Measurements from ENCODE around the gene GLRA2.

Gene GLRA2

DNA sequence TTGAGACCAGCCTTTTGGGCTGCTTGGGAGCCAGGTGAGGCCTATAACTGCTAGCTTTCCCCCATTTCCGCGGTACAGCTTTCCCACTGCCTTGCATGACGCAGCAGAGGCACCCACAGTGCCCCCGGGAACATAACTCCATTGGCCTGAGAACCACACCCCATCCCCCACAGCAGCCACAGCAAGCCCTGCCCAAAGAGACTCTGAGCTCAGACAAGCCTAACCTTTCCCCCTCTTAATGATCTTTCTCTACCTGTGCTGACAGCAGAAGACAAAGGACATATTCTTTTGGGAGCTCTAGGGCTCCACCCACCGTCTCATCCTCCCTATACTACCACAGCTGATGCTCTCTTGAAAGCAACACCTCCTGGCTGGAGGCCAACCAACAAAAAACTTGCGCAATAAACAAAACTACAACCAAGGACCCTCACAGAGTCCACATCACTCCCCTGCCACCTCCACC lies 228.7 kb downstream of the GLRA2 start:
- TF ChIP-seq EP300 (IDR thresholded peaks at IDR 0.05; ENCODE audit: borderline replicate concordance) (no peak), YY1 (IDR thresholded peaks at IDR 0.05; ENCODE audit: low read depth) (no peak), CREB1 (IDR thresholded peaks at IDR 0.05; ENCODE audit: low read depth) (no peak), RAD21 (IDR thresholded peaks at IDR 0.05; ENCODE audit: low read depth) (no peak), TCF12 (IDR thresholded peaks at IDR 0.05; ENCODE audit: low read depth) (no peak), EGR1 (IDR thresholded peaks at IDR 0.05) (no peak), FOXM1 (IDR thresholded peaks at IDR 0.05; ENCODE audit: borderline replicate concordance, low read depth) (no peak), CEBPB (IDR thresholded peaks at IDR 0.05) (no peak), TEAD4 (IDR thresholded peaks at IDR 0.05) (no peak), ZBTB7A (IDR thresholded peaks at IDR 0.05; ENCODE audit: low read depth) (no peak), TAF1 (IDR thresholded peaks at IDR 0.05; ENCODE audit: low read depth) (no peak)
- TF ChIP-seq, protein P1, sequence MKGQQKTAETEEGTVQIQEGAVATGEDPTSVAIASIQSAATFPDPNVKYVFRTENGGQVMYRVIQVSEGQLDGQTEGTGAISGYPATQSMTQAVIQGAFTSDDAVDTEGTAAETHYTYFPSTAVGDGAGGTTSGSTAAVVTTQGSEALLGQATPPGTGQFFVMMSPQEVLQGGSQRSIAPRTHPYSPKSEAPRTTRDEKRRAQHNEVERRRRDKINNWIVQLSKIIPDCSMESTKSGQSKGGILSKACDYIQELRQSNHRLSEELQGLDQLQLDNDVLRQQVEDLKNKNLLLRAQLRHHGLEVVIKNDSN (IDR thresholded peaks at IDR 0.05) = no peak
- TF ChIP-seq, protein P2, sequence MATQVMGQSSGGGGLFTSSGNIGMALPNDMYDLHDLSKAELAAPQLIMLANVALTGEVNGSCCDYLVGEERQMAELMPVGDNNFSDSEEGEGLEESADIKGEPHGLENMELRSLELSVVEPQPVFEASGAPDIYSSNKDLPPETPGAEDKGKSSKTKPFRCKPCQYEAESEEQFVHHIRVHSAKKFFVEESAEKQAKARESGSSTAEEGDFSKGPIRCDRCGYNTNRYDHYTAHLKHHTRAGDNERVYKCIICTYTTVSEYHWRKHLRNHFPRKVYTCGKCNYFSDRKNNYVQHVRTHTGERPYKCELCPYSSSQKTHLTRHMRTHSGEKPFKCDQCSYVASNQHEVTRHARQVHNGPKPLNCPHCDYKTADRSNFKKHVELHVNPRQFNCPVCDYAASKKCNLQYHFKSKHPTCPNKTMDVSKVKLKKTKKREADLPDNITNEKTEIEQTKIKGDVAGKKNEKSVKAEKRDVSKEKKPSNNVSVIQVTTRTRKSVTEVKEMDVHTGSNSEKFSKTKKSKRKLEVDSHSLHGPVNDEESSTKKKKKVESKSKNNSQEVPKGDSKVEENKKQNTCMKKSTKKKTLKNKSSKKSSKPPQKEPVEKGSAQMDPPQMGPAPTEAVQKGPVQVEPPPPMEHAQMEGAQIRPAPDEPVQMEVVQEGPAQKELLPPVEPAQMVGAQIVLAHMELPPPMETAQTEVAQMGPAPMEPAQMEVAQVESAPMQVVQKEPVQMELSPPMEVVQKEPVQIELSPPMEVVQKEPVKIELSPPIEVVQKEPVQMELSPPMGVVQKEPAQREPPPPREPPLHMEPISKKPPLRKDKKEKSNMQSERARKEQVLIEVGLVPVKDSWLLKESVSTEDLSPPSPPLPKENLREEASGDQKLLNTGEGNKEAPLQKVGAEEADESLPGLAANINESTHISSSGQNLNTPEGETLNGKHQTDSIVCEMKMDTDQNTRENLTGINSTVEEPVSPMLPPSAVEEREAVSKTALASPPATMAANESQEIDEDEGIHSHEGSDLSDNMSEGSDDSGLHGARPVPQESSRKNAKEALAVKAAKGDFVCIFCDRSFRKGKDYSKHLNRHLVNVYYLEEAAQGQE (IDR thresholded peaks at IDR 0.05; ENCODE audit: low read depth) = no peak
- TF ChIP-seq, protein P3, sequence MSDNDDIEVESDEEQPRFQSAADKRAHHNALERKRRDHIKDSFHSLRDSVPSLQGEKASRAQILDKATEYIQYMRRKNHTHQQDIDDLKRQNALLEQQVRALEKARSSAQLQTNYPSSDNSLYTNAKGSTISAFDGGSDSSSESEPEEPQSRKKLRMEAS (IDR thresholded peaks at IDR 0.05) = no peak

DNA sequence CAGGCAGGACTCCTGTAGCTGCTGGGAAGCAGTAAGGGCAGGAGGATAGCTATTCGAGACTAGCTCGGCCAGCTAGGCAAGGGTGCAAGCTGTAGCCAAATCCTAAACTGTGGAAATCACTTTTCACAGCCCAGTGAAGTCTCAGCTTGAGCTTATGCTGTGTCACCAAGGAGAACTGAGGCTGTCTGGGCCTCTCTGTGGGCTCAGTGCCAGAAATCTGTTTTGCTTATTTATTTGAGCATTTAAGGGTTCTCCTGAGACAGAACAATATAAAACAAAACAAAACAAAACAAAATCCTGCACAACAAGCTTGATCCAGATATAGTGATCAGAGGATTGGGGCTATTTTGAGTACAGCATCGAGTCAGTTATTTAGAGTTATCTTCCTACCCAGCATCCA lies 246.1 kb downstream of the GLRA2 start:
- TF ChIP-seq TEAD4 (IDR thresholded peaks at IDR 0.05) (no peak), CEBPB (IDR thresholded peaks at IDR 0.05) (no peak)
- TF ChIP-seq, protein P2 (IDR thresholded peaks at IDR 0.05; ENCODE audit: low read depth) = no peak

DNA sequence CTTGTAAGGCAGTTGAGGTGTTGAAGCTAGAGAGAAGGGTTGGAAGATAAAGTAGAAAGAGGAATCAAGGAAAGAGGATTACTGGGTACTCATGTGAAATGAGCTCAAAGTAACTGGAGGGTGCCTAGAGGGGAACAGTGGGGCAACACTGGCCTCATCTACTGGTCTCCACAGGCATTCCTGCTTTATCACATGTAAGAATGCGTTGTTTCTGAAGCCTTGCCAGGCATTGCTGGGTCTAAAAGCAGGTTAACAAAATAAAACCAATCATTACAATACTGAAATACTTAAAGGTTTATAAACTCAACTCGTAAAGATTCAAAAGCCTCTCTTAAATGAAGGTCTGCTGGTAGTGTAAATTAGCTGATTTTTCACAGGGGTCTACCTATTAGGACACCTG lies 247.6 kb downstream of the GLRA2 start:
- TF ChIP-seq, protein P1 (IDR thresholded peaks at IDR 0.05) = no peak
- no peak for TF ChIP-seq EP300 (IDR thresholded peaks at IDR 0.05; ENCODE audit: borderline replicate concordance)
- TF ChIP-seq TEAD4 (IDR thresholded peaks at IDR 0.05) = no peak

DNA sequence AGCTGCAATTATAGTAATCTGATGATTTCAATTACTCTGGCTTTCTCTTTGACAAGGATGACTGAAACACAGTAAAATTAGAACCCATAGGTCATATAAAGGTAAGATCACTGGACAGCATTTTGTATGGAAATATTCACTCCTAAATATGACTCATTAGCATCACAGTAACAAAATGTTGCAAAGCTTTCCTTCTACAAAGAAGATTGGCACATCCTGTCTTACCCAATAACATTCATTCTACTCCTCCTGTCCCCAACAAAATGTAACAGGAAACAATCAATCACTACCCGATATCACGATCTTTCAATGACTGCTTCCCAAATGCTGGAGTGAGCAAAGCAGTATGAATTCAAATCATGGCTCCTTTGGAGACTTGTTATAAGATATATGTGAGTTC lies 248.2 kb downstream of the GLRA2 start:
- TF ChIP-seq TEAD4 (IDR thresholded peaks at IDR 0.05) (no peak), ZBTB7A (IDR thresholded peaks at IDR 0.05; ENCODE audit: low read depth) (no peak), CEBPB (IDR thresholded peaks at IDR 0.05) (no peak), EGR1 (IDR thresholded peaks at IDR 0.05) (no peak), TAF1 (IDR thresholded peaks at IDR 0.05; ENCODE audit: low read depth) (no peak), CREB1 (IDR thresholded peaks at IDR 0.05; ENCODE audit: low read depth) (no peak), TCF12 (IDR thresholded peaks at IDR 0.05; ENCODE audit: low read depth) (no peak), NFIC (IDR thresholded peaks at IDR 0.05) (no peak), YY1 (IDR thresholded peaks at IDR 0.05; ENCODE audit: low read depth) (no peak), FOXM1 (IDR thresholded peaks at IDR 0.05; ENCODE audit: borderline replicate concordance, low read depth) (no peak), RAD21 (IDR thresholded peaks at IDR 0.05; ENCODE audit: low read depth) (no peak), EP300 (IDR thresholded peaks at IDR 0.05; ENCODE audit: borderline replicate concordance) (no peak)
- TF ChIP-seq, protein P1 (IDR thresholded peaks at IDR 0.05) = no peak
- TF ChIP-seq, protein P2 (IDR thresholded peaks at IDR 0.05; ENCODE audit: low read depth) = no peak
- TF ChIP-seq, protein P3 (IDR thresholded peaks at IDR 0.05) = no peak

DNA sequence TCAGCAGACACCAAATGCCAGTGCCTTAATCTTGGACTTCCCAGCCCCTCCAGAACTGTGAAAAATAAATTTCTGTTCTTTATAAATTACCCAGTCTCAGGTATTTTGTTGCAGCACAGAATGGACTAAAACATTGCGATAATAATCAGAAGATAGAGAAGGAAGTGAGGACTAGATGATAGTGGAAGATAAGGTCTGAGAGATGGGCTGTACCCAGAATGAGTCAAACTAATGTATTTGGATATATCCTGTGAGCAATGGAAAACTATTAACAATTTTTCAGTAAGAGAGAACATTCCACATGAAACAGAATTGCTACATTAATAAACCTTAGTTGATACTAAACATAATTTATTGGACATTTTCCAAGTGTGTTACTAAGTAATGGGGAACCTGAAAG lies 250.2 kb downstream of the GLRA2 start:
- TF ChIP-seq CREB1 (IDR thresholded peaks at IDR 0.05; ENCODE audit: low read depth) = no peak
- no peak for TF ChIP-seq NFIC (IDR thresholded peaks at IDR 0.05)
- TF ChIP-seq FOXM1 (IDR thresholded peaks at IDR 0.05; ENCODE audit: borderline replicate concordance, low read depth) = no peak
- TF ChIP-seq, protein P3 (IDR thresholded peaks at IDR 0.05) = no peak
- TF ChIP-seq TAF1 (IDR thresholded peaks at IDR 0.05; ENCODE audit: low read depth) = no peak
- TF ChIP-seq RAD21 (IDR thresholded peaks at IDR 0.05; ENCODE audit: low read depth) = no peak
- TF ChIP-seq, protein P2 (IDR thresholded peaks at IDR 0.05; ENCODE audit: low read depth) = no peak
- TF ChIP-seq EGR1 (IDR thresholded peaks at IDR 0.05) = no peak
- TF ChIP-seq CEBPB (IDR thresholded peaks at IDR 0.05) = no peak
- TF ChIP-seq YY1 (IDR thresholded peaks at IDR 0.05; ENCODE audit: low read depth) = no peak
- TF ChIP-seq TCF12 (IDR thresholded peaks at IDR 0.05; ENCODE audit: low read depth) = no peak
- TF ChIP-seq, protein P1 (IDR thresholded peaks at IDR 0.05) = no peak
- TF ChIP-seq EP300 (IDR thresholded peaks at IDR 0.05; ENCODE audit: borderline replicate concordance) = no peak
- no peak for TF ChIP-seq TEAD4 (IDR thresholded peaks at IDR 0.05)
- no peak for TF ChIP-seq ZBTB7A (IDR thresholded peaks at IDR 0.05; ENCODE audit: low read depth)

Data from Ishikawa (cell line).